GM12891 (cell line): ENCODE results near the gene BHMT.
"Not testable (repeated sequence)": the region's sequence is repeated elsewhere in the genome, so short reads cannot be mapped to it uniquely, and the experiment has no call there.

ENCODE experiments used
- PAX5 ChIP-seq: IDR thresholded peaks from 2 replicates; pipeline ENCODE4 v1.6.1; 2011; ENCODE audit warnings: low read length, moderate library complexity, mild to moderate bottlenecking; ENCODE audit not compliant: insufficient read depth, severe bottlenecking
- POLR2A ChIP-seq: IDR thresholded peaks from 2 replicates; pipeline ENCODE4 v1.6.1; 2011; ENCODE audit warnings: low read depth, low read length, control low read depth
- POLR2AphosphoS5 ChIP-seq: IDR thresholded peaks from 2 replicates; pipeline ENCODE4 v1.6.1; 2011; ENCODE audit warnings: low read depth, low read length, control low read depth
- POU2F2 ChIP-seq: IDR thresholded peaks from 2 replicates; pipeline ENCODE4 v1.6.1; 2011; ENCODE audit warnings: low read depth, mild to moderate bottlenecking, control low read depth, low read length, moderate library complexity
- TAF1 ChIP-seq: IDR thresholded peaks from 2 replicates; pipeline ENCODE4 v1.6.1; 2011; ENCODE audit warnings: low read depth, low read length, control low read depth

DNA sequence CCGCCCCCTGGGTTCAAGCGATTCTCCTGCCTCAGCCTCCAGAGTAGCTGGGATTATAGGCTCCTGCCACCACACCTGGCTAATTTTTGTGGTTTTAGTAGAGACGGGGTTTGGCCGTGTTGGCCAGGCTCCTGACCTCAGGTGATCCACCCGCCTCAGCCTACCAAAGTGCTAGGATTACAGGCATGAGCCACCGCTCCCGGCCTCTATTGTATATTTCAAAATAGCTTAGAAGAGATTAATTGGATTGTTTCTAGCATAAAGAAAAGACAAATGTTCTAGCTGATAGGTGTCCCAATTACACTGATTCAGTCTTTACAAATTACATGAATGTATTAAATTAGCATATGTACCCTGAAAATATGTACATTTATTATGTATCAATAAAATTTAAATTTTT lies 50.0 kb downstream of the BHMT start:
- TF ChIP-seq POLR2A, PAX5, POLR2AphosphoS5, TAF1, POU2F2: not testable (repeated sequence)
